OCI-M1 (cell line): ENCODE results near the gene TBC1D1.

Experiments
- DNase-seq: peaks from one replicate; lab custom pipeline; 2025; lab: John Stamatoyannopoulos, UW

The TBC1D1 gene

GRCh38 chr4:38176165-38176564 is 285.3 kb downstream of the TBC1D1 start:
- DNase-seq: no peak

DNA sequence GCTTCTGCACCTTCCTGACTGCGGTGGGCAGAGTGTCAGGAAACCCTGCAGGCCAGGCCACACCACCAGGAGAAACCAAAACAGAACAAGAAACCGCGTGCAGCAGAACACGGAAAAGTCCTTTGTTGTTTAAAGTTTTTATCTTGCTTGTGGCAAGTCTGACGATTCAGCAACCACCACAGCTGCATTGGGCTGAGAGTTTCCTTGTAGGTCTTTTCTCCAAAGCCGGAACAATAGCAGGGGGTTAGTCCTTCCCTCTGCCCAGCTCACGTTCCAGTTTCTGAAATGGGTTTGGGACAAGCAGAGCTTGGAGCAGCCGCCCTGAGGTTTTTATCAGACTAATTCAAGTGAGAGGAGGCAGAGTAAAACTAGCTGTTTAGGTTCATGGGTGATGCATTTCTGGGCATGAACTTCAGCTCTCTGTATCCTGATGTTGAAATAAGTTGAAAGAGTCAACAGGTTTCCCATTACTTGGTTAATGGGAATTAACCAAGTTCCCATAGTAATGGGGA is 286.2 kb downstream of the TBC1D1 start:
- DNase-seq: peak; percentile 74

DNA sequence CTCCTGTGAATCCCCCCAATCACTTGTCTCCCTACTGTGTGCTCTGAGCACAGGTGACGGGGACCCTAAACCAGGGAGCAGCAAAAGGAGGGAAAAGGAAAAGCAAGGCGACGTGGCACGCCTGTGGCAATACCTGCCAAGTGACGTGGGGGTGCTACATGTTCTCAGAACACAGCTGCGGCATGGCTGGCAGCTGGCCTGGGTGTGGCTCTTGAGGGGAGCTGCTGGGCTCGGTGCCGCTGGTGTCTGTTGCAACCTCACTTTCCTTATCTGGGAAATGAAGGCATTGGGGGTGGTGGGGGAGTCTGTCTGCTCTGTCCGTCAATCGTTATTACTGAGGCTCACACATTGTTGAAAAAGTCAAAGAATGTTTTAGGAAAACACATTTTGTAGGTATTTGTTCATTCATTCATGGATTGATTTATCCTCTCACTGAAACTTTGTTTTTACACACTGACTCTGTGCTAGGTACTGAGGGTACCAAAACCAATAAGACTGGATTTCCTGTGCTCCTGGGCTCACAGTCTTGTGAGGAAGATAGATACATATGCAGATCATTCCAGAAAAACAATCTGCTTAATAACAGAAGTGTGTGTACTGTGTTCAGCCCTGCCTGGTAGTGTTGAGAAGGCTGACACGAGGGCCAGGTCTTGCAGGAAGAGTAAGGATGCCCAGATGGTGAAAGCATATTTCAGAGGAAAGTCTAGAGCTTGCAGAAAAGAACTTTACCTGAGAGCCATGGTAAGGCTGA is 286.9 kb downstream of the TBC1D1 start:
- peak; percentile 75 for DNase-seq

DNA sequence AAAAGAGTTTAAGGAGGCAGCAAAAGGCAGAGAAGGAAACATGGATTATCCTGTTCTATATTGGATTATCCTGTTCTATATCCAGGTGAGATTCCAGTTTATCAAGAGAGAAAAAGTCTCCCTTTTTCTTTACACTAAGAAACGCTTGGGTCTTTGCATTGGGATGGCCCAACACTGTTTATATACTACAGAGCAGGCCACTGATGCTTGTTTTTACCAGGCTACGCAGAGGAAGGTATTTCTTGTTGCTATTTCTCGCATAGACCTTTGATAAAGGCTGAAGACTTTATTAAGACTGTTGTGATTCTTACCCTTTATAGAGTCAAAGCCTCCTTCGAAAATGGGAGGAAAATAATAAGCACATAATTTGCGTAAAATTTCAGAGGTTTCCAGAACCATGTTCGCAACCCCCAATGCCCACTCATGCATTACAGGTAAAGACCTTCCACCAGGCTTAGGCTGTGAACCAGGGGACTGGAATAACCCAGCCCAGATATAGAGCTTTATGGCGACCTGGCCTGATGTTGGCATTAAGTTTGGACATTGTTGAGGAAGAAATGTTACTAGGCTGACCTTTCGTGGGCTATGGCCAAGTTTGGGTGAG is 287.6 kb downstream of the TBC1D1 start:
- DNase-seq: no peak

DNA sequence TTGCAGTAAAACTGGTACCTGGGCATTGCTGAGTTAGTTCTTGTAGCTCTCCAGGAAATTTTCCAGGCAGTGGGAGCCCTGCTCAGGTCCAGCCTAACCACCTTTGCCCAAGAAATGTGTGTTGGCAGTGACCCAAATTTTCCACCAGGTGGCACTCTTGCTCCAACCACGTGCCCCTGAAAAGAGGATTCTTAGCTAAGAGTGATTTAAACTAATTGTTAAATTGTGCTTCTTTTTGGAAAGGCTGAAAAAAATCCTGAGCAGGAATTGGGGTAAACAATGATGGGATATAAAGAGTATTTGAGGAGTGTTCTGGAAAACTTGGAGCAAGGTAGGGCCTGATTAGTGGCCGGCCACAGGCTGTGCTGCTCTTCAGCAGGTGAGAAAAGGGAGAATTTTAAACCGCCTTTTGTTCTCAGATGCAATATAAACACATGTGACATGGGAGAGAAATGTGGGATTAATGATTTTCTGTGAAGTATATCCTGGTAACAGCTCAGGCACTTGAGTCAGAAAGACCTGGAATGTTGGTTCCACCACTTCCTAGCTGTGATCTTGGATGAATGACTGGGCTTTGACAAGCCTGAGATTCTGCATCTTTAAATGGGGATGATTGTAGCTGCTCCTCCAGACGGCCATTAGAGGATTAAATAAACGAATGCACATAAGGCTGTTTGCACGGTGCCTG is 288.9 kb downstream of the TBC1D1 start:
- DNase-seq: peak; percentile 80

- DNase-seq: no peak
These were observed 289.6 kb downstream of the TBC1D1 start for GRCh38 chr4:38180456-38180855.

DNA sequence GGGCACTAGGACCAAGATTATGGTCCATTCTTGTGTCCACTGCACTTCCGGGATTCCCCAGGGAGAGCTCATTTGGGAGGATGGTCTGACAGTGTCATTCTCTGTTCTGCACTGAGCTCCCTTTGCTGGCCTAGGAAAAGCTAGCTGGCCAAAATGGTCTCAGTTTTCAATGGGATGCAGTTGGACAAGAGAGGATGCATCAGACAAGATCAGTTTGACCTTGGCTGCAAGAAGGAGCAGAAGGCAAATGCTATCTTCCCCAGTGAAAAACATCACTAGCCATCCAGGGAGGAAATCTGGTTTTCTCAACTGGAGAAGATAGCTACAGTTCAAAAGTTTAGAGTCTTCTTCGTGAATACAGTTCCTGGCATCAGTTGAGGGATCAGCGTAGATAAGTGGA is 290.4 kb downstream of the TBC1D1 start:
- DNase-seq: no peak

DNA sequence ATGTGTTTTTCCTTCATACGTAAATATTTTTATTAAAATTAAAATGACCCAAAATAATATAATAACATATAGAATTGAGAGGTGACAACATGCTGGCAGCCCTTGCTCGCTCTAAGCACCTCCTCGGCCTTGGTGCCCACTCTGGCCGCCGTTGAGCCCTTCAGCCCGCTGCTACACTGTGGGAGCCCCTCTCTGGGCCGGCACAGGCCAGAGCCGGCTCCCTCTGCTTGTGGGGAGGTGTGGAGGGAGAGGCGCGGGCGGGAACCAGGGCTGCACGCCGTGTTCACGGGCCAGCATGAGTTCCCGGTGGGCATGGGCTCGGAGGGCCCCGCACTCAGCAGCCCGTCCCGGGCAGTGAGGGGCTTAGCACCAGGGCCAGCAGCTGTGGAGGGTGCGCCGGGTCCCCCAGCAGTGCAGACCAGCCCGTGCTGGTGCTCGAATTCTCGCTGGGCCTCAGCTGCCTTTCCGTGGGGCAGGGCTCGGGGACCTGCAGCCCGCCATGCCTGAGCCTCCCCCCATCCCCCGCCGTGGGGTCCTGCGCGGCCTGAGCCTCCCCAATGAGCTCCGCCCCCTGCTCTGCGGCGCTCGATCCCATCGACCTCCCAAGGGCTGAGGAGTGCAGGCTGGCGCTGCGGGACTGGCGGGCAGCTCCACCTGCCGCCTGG is 291.6 kb downstream of the TBC1D1 start:
- no peak for DNase-seq

DNA sequence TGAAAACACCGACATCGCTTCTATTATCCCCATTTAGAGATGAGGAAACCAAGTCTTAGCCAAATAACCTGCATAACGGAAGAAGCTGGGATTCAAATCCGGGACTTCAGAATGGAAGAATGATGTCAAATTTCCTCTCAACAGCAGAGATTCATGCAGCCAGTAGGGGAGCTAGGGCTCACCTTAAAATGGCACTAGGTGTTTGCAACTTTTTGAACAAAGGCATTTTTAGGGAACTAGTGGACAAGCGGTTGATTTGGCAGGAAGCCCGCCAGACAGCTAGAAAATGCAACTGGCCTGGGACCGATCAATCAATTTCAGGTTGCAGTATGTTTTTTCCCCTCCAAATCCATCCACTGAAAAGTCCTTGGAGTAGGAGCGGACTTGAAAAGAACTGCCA is 293.5 kb downstream of the TBC1D1 start:
- DNase-seq: peak; percentile 46

DNA sequence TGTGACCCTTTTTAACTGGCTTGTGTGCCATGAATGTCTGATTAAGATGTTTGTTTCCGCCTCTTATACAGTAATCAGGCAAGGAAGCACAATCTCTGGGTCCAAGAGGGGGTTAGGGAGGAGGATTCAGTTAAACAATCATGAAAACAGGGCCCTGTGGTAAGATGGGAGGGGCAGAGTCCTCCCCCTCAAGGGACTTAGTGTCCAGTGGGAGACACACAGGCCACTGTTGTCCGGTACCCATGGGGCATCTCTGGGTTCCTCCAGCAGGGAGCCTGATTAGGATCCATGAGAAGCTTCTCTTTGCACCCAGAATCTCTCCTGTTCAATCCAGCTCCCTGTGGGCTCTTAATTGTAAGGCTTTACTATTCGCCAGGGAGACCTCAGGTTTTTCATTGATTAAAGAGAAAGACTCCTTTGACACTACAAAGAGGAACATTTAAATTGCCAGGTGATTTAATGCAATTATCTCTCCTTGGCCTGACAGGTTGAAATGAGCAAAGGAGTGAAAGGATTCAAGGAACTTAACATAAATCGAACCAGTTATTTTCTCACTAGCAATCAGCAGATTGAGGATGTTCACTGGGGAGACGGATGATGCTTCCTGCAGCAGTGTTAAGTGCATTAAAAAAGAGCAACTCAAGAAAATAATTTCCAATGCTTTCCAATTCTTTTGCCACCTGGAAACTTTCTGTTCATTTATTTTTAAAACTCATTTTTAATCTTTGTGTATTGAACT is 294.7 kb downstream of the TBC1D1 start:
- no peak for DNase-seq

DNA sequence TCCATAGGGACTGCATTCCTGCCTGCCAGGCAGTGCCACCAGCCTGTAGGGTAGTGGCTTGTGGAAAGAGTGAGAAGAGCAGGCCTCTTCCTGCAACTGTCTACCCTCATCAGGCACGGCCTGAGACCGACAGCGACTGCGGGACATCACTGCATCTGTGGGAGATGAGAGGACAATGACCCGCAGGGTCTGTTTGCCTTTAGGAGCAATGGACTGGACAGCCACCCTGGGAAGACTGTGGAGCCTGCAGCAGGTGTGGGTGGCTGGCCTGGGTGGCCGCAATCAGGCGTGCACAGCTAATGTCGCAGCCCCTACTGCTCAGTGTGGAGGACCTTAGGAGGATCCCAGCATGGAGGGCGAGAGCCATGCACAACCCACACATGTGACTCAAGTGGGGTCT is 297.3 kb downstream of the TBC1D1 start:
- DNase-seq: no peak

DNA sequence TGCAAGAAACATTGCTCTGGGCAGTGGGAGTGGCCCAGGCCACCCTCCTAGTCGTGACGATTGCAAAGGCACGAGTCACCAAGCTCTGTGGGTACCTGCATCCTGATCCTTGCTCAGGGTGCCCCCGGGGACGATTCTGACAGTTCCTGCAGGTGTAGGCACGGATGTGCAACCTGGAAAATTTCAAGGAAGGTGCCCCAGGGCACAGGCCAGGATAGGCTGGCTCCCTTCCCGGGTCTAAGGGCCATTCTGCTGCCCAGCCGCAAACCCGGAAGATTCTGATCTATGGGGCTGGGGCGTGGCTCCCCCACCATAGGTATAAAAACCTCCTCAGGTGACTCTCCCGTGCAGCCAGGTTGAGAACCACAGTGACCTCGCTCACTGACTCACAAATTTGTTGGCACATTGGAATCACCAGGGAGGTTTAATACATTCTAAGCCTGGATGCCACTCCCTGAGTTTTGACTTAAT is 297.8 kb downstream of the TBC1D1 start:
- no peak for DNase-seq
